GM18498 (cell line): ENCODE results near the gene CGB1.
A peak's percentile ranks its signal among the peaks of the same experiment; 100 is the strongest.
"Not testable (repeated sequence)": the region's sequence is repeated elsewhere in the genome, so short reads cannot be mapped to it uniquely, and the experiment has no call there.

Experiments used
- ATAC-seq: cut with Tn5 transposase; IDR thresholded peaks from one replicate; pipeline ENCODE4 v1.9.1; 2021; ENCODE audit warnings: mild to moderate bottlenecking, moderate library complexity; ENCODE audit not compliant: unreplicated experiment

The CGB1 gene

DNA sequence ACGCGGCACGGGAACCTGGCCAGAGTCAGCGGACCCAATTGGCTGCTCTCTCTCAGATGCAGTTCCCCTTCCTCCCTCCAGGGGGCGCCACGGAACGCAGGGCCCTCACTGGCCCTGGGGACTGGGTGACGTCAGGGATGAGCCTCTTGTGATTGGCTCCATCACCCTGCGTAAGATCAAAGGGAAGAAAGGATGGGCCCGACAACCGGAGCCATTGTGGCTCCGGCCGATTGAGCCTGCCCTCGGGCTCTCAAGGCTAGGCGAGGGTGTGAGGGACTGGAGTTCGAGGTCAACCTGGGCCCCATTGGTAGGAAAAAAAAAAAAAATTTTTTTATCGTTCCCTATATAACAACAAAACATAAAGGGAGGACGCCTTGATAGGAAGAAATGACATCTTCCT, at the start of gene CGB1:
Gene CGB1, minus strand, starts transcription at position 81 of the 400 bp plus-strand sequence. CDS start 184 bp downstream, outside the sequence.
- not testable (repeated sequence) for ATAC-seq

DNA sequence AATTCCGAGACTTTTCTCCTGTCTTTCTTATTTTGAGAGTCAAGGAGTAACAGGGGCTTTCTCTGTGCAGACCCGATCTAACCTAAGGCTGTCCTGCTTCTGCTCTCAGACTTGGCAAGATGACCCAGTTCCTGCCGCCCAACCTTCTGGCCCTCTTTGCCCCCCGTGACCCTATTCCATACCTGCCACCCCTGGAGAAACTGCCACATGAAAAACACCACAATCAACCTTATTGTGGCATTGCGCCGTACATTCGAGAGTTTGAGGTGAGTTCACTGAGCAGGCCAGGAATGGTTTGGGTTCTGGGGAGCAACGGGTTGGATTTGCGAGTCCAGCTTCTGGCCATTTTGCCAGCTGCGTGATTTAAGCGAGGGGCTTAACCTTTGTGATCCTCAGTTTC, 49.6 kb upstream of the CGB1 start:
- ATAC-seq = no peak

DNA sequence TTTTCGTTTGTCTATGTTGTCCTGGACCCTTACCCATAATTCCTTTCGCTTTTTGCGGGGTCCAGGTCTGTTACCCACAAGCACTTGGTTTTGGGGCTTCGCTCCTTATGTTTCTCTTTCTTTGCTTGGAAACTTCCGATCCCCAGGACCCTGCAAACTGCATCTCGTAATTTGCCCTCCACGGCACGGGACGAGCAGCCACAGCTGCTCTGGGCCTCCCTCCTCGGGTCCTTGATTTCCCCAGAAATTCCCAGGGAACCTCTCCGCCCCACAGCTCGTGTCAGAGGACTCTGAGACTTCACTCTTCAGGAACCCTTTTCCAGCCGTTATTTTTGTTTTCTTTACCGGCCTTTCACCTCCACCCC, 49.2 kb upstream of the CGB1 start:
- no peak for ATAC-seq

DNA sequence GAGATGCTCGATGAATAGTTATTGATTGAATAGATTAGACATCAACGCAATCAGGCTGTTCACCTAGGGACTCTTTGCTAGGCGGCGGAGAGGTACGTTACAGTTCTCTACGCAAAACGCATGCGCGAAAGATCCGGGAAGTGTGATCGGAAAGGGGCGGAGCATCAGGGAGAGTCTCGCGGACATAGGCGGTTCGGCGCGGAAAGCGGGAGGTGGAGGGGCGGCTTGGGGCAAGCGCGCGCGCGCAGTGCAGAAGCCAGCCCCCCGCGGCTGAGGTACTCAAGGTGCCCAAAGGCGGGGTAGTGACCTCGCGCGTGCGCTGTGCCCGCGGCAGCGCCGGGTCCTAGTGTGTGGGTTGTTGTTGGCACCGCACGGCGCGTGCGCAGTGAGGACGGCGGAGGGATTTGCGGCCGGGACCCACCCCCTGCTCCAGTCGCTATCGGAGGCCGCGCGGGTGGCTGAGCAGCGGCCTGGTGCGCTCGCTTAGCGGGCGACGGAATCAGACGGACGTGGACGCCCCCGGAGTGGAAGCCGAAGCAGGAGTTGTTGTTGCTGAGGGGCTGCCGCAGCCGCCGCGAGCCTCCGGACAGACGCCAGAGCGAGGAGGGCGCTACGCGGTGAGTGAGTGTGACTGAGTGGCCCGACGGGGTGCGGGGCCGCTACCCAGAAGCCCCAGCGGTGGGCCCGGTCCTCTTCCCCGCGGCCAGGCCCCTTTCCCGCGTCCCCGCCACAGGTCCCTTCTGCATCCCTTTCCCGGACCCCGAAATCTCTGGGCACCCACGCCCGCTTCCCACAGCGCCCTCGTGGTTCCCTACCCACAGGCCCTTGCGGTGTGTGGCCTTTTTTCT, 48.5 kb upstream of the CGB1 start, which contains the start of gene SNRNP70:
Gene SNRNP70, plus strand, starts transcription at position 432 of the 848 bp plus-strand sequence. CDS start 964 bp downstream, outside the sequence.
- ATAC-seq = peak; percentile 91

DNA sequence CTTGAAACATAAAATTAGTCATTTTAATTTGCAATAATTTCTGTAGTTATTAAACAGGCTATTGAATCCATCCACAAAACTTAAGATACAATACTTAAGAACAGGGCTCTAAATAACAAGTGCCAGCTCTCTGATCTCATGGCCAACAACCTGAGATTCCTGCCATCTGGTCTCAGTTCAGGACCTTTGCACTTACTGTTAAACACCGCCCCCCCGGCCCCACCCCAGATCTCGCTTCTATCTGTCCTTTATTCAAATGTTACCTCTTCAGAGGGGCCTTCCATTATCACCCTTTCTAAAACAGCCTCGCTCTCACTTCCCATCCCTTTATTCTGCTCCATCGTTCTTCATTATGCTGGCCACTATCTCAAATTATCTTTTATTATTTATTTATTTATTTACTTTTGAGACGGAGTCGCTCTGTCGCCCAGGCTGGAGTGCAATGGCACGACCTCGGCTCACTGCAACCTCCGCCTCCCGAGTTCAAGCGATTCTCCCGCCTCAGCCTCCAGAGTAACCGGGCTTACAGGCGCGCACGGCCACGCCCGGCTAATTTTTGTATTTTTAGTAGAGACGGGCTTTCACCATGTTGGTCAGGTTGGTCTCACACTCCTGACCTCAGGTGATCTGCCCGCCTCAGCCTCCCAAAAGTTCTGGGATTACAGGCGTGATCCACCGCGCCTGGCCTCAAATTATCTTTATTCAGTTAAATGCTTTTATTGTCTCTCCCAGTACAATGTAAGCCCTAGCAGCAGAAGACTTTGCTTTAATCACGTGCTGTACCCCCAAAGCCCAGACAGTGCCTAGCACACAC, 47.7 kb upstream of the CGB1 start:
- no peak for ATAC-seq

DNA sequence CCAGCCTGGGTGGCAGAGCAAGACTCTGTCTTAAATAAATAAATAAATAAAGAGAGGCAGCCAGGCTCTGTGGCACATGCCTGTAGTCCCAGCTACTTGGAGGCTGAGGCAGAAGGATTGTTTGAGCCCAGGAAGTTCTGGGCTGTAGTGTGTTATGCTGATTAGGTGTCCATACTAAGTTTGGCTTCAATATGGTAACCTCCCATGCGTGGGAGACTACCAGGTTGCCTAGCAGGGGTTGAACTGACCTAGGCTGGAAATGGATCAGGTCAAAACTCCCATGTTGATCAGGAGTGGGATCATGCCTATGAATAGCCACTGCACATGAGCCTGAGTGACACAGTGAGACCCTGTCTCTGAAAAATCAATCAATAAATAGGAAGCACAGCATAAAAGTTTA, 44.6 kb upstream of the CGB1 start:
- ATAC-seq = no peak

DNA sequence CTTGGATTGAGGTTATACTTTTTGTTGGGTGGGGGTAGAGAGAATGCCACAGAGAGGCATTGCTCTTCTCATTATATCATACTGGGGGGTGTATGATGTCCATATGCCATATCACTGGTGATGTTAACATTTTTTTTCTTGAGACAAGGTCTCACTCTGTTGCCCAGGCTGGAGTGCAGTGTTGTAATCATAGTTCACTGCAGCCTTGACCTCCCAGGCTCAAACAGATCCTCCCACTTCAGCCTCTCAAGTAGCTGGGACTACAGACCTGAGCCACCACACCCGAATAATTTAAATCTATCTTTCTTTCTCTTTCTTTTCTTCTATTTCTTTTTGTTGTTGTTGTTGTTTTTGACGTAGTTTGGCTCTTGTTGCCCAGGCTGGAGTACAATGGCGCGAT, 43.7 kb upstream of the CGB1 start:
- no peak for ATAC-seq

DNA sequence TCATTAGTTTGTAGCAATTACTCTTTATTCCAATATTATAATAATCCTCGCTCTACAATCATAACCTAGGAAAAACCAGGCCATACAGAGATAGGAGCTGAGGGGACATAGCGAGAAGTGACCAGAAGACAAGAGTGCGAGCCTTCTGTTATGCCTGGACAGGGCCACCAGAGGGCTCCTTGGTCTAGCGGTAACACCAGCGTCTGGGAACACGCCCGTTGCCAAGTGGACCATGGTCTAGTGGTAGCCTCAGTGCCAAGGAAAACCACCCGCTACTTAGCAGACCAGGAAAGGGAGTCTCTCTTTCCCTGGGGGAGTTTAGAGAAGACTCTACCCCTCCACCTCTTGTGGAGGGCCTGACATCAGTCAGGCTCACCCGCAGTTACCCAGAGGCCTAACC, 38.2 kb upstream of the CGB1 start:
- not testable (repeated sequence) for ATAC-seq

DNA sequence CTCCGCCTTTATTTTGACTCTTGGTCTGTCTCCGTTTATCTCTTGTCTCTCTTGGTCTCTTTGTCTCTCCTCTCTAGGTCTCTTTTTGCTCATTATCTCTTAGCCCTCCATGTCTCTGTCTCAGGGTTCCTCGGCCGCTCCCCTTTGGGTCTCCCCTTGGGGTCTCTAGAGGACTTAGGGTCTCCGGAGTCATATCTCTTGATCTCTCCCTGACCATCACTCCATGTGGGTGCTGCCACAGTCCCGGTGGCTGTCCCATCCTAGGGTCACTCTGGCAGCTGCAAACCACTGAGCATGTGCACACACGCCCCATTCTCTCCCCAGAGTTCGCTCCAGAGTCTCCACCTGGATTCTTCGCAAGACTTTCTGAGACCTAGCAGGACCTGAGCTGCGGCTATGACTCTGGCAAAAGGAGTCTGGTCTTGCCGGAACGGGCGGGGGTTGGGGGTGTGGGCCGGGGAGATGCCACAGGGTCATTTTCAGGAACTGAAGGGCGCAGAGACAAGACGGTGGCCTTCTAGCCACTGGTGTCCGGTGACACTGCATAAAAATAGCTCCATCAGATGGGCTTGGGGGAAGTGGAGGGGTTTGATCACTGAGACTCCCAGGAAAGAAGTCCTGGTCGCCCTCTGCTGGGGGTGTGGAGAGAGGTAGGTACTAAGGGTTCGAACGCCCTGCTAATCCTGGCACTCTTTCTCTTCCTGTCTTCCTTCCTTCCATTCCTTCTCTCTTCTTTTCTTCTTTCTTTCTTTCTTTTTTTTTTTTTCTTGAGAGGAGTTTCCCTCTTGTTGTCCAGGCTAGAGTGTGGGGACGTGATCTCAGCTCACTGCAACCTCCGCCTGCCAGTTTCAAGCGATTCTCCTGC, 37.1 kb upstream of the CGB1 start:
- no peak for ATAC-seq

DNA sequence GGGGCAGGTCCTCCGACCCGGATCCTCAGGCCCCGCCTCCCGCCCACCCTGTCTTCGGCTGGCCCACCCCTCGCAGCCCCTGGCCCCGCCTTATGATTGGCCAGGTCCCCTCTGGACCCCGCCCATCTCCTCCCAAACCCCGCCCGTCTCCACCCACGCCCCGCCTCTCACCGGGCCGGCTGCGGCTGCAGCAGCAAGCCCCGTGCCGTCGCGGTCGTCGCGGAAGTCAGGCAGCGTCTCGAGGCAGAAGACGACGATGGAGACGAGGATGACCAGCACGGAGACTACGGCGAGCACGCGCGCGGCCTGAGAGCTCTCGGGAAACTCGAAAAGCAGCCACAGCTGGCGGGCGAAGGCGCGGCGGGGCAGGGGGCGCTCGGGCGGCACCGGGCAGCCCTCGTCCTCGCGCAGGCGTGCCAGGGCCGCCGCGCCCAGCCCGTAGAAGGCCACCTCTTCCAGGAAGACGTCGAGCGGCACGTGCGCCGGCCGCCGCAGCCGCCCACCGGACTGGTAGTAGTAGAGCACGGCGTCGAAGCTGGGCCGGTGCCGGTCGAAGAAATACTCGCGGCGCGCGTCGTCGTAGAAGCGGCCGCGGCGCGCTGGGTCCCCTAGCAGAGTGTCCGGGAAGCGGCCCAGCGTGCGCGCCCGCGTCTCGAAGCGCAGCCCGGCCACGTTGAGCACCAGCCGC, 35.3 kb upstream of the CGB1 start:
- no peak for ATAC-seq

DNA sequence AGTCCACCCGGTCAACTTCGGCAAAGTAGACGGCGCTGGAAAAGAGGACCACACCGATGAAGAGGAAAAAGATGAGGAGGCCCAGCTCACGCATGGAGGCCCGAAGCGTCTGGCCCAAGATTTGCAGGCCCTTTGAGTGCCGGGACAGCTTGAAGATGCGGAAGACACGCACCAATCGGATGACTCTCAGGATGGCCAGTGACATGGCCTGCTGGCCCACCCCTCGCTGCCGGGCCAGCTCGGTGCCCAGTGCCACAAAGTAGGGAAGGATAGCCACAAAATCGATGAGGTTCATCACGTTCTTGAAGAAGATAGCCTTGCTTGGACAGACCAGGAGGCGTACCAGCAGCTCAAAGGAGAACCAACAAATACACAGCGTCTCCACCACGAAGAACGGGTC, 33.7 kb upstream of the CGB1 start:
- ATAC-seq = no peak

DNA sequence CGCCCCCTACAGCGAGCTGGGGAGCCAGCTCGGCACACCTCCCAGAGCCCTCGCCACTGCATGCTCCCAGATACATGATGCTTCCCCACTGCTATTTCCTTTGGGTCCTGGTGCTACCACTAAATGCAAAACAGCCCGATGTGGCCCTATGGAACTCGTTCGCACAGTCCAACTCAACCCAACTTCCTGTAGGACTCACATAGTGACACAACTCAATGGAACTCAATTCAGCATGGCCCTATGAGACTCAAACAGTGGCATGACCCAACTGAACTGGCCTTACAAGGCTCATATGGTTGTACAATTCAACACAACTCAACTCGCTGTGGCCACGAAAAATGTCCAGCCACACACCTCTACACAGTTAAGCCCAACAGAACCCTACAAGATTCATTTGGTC, 32.3 kb upstream of the CGB1 start:
- ATAC-seq = no peak

DNA sequence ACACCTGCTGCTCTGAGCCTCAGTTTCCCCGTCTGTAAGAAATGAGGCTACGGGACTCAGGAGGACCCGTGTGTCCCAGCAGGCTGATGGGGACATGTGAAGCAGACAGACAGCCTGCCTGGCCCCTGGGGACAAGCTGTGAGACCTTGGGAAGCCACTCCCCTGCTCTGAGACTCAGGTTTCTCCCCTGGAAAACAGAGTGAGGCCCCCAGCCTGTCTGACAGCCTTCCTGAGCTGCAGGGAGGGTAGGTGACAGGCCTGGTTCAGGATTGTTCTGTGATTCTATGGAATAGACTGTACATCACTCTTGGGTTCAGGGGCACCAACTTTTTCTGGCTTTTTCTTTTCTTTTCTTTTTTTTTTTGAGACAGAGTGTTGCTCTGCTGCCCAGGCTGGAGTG, 30.9 kb upstream of the CGB1 start:
- no peak for ATAC-seq

DNA sequence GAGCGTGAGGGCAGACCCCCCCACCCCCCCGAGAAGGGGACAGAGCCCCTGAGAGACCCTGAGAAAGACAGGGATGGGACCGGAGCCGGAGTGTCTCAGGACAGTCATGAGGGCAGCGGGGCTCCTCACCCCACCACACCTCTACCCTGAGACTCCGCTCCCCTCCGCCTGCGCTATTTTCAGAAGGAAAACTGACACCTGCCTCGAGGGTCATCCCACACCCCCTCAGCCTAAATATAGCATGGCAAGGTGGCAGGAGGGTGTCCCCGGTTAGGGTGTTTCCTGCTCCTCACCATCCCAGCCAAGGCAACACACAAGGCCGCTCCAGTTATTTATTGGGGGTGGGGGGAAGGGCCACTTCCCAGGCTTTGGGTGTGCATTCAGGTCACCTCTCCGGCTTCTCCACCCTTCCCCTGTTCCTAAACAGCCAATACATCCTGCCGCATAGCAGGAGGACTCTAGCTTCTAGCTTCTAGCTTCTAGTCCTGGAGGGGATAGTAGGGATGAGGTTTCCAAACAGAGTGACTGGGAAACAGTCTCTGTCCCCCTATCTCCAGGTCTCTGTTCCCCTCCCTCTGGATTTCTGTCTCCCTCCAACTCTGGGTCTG, 29.3 kb upstream of the CGB1 start:
- no peak for ATAC-seq

DNA sequence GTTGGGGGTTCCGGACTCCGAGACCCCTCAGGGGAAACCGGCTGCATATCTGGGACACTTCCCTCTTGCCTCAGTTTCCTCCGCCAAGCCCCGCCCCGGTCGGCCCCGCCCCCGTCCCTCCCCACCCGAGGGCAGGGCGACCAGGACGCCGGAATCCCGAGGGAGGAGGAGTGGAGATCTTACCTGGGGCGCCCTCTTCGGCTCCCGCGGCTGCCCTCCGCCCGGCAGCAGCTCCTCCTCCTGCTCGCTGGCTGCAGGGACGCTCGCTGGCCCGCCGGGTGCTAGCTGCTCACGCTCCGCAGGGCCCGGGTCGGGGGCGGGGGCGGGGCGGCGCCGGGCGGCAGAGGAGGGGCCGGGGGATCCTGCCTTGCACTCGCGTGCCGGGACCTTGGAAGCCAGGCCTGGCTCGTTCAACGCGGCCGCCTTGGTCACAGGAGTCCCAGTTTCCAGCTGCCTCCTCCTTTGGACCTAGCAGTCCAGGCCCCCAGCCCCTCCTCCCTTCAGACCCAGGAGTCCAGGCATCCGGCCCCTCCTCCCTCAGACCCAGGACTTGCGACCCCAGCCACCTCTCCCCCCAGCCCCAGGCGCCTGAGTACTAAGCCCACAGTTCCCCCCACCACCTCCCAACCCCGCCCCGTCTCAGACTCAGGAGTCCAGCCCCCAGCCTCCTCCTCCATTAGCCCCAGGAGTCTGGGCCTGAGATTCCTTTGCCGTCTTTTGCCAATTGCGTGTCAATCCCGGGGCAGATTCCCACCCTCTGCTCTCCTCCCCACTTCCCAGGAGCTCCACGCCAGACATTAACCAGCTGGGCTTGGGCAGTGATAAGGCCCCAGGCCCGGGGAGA, 28.3 kb upstream of the CGB1 start, which contains the start of gene NTF4:
Gene NTF4, minus strand, starts transcription at position 51 of the 844 bp plus-strand sequence. CDS start 2,821 bp downstream, outside the sequence.
- no peak for ATAC-seq

DNA sequence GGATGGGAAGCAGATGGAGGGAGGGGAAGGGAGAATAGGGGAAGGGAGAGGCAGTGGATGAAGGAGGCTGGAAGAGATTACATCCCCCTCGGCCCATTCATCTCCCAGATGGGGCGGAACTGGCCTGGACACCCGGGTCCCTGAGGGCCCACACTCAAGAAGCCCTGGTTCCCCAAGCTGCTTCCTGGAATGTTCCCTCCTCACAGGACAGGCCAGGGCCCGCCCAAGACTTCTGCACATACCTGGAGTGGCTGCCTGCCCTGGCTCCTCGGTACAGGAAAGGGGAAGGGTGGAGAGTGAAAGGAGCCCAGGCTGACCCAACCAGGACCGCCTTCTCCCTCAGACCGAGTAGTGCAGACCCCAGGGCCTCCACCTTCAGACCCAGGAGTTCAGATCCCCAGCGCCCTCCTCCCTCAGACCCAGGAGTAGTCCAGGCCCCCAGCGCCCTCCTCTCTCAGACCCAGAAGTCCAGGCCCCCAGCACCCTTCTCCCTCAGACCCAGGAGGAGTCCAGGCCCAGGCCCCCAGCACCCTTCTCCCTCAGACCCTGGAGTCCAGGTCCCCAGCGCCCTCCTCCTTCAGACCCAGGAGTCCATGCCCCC, 27.4 kb upstream of the CGB1 start:
- no peak for ATAC-seq

DNA sequence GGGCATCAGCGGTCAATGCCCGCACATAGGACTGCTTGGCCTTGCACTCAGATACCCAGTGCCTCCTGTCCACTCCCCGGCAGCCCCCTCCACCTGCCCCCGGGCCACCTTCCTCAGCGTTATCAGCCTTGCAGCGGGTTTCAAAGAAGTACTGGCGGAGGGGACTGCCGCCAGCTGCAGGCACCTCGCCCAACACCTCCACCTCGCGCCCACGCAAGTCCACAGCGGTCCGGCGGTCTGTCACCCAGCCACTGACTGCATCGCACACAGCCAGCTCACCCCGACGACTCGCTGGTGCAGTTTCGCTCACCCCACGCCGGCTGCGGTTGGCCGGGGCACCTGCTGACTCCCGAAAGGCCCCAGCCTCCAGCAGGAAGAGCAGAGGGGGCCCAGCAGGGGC, 24.8 kb upstream of the CGB1 start:
- no peak for ATAC-seq

DNA sequence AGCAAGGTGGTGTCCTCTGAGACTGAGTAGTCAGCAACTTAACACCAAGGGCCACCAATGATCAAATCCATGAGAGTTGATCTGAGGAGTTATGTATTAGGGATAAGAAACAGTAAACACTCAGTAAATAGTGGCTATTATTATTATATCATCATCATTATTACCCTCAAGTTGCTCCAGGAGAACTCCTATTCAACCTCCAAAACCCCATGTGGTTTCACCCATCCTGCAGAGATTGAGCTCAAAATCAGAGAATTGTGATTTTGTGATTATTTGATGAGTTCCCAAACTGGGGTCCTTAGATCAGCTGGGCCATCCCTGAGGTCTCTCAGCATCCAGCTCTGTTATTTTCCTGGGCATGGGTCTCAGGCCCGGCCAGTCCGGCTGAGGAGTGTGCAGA, 24.3 kb upstream of the CGB1 start:
- no peak for ATAC-seq

DNA sequence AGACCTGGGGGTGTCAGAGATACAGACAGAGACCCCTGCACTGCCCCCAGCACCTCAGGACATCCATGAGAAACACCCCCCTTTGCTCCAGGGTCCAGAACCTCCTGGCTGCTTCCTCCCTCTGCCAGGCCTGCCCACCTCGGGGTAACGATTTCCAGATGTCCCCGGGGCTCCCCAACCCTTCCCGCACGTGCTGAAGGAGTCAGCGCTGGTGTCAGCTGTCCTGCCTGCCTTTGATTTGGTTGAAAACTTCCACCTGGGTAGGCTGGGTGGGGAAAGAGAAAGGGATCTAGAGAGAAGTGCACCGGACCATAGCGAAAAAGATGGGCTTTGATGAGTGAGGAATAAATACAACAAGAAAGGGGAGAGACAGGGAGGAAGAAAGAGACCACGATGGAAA, 22.4 kb upstream of the CGB1 start:
- no peak for ATAC-seq
